Measurements from ENCODE around the gene SYNDIG1.
"Not testable (repeated sequence)": the region's sequence is repeated elsewhere in the genome, so short reads cannot be mapped to it uniquely, and the experiment has no call there.

SYNDIG1 gene

DNA sequence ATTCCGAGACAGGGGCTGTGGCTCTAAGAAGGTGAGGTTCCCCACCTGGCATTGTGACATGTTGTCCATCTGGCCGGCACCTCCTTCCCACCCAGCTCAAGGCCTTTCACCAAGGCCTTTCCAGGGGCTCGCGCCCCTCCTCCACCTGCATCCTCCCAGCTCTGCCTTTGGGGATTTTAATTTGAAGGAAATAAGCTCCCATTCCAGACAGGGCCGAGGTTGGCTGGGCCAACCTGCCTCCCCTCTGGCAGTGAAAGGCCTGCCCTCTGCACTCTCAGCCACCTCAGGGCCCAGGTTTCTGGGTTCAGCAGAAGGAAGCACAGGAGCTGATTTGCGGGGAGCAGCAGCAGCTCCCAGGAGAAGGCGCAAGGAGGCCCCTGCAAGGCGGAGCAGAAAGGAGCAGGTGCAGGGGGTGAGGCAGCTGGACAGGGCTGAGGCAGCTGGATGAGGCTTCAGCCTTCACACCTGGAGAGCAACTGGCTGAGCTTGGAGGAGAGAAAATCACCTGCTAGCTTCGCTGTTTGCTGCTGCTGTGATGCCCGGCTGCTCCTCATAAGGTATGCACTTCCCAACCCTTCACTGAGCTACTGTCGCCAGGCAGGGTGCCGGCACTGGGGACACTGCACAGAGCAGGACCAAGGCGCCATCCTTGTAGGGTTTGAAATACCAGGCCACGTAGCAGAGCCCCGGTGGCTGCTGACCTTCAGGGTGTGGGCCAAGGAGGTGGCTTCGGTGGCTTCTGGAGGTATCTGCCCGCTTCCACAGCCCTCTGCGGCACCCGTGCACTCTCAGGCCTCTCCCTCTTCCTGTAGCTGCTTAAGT is 147.0 kb downstream of the SYNDIG1 start:
- no peak for DNase-seq

DNA sequence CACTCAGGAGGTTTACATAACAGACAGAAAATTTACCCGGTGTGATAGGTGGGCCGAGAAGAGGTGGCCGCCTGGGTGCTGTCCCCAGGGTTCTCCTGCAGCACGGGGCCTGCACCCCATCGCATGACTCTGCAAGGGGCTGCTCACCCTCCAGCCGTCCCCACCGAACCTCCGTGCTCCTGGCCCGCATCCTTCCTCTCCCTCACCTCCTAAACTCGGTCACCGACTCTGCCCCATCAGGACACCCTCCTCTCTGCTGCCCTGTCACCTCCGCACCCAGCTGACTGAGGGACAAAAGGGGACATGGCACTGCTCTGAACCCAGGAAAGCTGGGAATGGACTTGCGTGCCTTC is 147.6 kb downstream of the SYNDIG1 start:
- no peak for DNase-seq

DNA sequence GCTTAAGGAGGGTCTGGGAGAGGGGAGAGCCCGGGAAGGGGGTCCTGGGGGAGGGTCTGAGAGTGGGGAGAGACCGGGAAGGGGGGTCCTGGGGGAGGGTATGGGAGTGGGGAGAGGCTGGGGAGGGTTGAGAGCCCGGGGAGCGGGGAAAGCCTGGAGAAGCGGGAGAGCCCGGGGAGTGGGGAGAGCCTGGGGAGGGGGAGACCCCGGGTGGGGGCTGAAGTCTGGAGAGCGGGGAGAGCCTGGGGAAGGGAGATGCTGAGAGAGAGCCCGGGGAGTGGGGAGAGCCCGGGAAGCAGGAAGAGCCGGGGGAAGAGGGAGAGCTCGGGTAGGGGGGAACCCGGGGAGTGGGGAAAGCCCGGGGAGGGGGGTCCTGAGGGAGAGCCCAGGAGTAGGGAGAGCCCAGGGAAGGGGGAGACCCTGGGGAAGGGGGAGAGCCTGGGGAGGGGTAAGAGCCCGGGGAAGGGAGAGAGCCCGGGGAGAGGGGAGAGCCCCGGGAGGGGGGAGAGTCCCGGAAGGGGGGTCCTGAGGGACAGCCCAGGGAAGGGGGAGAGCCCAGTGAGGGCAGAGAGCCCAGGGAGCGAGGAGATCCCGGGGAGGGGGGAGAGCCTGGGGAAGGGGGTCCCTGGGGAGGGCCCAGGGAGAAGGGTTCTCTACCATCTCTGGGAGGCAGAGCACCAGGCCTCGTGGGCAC is 148.5 kb downstream of the SYNDIG1 start:
- DNase-seq = no peak

DNA sequence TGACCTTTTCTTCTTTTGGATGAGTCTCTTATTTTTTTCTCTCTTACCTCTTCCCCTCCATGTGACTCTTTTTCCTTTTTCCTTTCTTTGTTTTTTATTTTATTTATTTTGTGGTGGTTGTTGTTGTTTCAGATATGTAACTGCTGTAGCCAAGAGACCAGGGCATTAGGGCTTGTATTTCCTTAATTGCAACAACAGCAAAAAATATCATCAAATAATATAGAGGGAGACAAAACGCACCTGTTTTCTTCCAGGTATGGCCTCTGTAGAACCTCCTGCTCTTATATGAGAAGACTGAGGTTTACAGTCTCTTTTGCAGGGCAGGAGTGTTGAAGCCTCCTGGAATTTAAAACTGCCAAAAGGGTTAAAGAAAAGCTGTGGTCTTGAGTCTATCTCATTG is 149.3 kb downstream of the SYNDIG1 start:
- DNase-seq = no peak

DNA sequence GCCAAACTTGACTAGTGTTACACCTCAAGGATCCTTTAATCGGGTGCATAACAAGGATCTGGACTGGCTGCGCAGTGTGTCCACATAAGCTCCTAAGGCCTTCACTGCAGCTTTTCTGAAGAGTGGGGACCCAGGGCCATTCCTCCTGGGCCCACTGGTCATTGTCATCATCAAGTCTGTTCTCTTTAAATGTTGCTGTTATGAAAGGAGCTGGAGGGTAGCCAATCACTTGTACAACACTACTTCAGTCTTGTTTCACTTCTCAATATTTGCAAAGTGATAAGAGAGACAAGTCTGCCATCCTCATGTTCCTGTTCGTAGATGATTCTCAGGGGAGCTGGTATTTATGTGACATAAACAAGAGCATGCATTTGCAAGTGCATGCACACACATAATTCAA is 149.8 kb downstream of the SYNDIG1 start:
- DNase-seq = no peak

DNA sequence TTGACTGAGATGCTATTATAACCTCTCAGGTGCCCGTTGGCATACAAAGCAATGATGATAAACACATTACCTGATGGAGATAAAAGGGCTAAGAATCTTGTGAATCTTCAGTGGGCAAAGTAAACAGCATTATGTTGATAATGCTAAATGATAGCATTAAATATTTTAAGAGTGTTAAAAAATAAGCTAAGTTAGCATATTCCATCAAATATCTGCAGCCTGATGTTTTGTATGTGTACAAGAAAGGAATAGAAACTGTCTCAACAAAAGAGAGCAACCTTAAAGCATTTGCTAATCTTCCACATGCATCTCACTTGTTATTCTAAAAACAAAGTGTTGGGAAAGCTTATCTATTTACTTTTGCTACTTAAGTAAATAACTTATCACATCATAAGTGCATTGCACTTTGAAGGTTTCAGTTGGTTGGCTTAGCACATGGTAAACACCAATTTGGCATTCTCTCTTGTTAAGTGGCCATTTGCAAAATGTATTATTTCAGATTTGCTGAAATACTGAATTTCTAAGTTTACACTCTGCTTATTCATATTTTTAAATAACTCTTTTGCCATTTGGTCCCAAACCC is 151.6 kb downstream of the SYNDIG1 start:
- no peak for DNase-seq

DNA sequence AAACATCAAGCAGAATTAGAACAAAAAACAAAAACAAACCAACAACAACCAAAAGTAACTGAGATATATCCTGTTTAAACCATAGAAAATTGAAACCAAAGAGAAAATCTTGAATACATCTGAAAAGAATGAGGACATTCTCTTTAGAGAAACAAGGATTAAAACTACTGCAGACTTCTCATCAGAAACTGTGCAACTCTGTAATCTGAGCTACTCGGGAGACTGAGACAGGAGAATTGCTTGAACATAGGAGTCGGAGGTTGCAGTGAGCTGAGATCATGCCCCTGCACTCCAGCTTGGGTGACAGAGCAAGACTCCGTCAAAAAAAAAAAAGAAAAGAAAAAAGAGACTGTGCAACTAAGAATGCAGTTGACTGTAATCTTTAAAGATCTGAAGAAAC is 153.4 kb downstream of the SYNDIG1 start:
- DNase-seq = no peak

DNA sequence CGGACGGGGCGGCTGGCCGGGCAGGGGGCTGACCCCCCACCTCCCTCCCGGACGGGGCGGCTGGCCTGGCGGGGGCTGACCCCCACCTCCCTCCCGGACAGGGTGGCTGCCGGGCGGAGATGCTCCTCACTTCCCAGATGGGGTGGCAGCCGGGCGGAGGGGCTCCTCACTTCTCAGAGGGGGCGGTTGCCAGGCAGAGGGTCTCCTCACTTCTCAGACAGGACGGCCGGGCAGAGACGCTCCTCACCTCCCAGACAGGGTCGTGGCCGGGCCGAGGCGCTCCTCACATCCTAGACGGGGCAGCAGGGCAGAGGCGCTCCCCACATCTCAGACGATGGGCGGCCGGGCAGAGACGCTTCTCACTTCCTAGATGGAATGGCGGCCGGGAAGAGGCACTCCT is 156.7 kb downstream of the SYNDIG1 start:
- not testable (repeated sequence) for DNase-seq

DNA sequence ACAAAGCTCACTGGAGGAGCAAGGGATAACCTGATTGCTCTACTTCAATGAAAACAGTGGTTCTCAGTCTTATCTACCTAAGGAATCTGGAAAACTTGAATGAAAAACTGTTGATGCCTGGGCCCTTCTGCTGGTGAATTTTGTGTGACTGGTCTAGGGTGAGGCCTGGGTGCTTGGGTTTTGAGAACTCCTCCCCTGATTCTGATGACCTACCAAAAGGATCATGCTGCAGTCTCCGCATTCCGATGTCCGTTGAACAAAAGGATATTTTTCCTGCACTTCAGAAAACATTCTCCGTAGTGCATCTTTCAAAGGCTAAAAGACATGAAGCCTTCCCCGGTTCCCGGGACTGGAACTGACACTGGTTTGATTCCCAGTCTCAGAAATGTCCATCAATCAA is 157.9 kb downstream of the SYNDIG1 start:
- DNase-seq = no peak

DNA sequence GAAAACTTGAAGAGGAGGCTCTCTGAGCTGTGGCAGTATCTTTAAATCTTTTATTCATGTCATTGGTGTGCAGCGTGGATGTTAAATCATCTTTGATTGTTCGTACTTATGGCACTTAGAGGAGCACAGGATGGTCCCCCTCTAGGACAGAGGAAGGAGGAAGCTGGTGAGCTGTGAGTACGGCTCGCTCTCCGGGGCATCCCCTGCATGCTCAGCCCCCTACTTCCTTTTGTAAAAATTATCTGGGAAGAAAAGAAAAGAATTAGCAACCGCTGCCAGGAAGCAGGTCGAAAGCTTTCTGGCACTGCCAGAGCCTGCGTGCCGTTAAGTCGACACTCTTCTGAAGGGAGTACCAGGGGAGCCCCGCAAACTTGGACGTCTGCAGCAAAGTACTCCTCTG is 158.5 kb downstream of the SYNDIG1 start:
- DNase-seq = no peak

DNA sequence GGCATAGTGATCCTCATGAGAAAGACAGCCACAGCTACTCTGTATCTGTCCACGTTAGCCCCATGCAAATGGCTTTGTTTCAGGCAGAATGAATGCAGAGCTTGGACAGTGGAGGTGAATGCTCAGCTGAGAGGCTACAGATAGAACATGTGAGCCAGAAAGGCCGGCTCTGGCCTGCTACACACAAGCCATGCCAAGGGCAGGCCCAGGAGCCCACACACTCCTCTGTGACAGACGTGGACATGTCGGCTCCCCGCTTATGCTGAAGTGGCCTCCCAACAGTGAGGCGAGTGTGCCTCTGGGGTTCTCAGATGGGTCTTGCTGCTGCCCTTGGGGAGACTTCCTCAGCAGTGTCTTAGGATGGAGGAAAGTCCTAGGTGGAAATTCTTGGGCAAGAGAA is 159.6 kb downstream of the SYNDIG1 start:
- no peak for DNase-seq

DNA sequence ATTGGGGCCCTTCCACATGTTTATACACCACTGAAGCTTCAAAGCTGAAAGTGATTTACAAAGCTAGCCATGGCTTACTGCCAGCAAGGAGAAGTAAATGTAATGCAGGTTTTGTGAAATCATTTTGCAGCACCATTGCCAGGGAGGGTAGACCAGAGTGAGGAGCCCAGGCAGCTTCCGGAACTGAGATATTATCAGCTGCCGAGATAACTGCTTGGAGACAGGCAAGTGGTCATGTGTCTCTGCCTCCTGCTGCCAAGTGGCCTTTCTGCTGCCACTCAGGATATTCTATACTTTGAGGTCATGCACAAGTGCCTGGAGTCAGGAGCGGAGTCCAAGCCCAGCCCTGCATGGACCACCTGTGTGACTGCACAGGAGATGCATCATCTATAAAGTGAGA is 160.2 kb downstream of the SYNDIG1 start:
- no peak for DNase-seq

DNA sequence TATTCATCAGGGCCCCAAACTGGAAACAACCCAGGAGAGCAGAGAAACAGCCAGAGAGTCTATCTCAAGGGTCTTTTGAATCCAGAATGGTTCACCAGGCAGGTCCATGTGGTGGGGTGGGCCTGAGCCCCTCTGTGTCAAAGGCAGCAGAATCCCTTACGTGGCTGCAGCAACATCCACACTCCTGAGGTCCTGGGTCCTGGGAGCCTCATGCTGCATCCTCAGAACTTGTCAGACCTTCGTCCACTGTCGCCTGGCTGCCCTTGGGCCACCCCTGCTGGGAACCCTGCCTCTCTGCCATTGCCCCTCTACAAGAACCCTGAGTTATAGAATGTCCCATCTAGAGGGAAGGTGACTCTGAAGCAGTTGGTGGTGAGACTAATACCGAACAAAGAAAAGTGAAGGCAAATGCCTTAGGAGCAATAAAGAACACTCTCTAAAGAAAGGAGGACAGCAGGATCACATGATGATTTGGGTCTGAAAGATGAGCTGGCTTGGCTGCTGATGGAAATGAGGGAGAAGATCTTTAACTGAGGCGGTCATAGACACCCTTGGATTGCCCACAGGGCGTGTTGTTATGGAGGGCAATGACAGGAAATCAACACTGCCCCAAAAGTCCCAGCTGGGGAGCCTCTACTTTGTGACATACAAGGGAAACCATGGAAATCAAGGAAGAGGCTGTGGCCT is 161.2 kb downstream of the SYNDIG1 start:
- DNase-seq = no peak

DNA sequence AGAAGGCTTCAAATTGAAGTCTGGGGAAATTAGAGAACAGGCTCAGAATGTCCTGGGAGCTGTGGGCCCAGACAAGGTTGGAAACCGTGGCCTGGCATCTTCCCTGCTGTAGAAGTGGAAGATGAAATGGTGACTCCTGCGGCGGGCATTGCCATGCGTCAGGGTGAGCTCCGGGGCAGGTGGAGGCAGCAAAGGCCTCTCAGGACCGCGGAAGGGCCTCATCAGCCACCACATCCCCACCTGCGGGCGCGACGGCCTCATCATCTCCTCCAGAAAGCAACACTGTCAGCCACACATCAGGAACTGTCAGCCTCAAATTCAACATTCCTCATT is 161.7 kb downstream of the SYNDIG1 start:
- no peak for DNase-seq

DNA sequence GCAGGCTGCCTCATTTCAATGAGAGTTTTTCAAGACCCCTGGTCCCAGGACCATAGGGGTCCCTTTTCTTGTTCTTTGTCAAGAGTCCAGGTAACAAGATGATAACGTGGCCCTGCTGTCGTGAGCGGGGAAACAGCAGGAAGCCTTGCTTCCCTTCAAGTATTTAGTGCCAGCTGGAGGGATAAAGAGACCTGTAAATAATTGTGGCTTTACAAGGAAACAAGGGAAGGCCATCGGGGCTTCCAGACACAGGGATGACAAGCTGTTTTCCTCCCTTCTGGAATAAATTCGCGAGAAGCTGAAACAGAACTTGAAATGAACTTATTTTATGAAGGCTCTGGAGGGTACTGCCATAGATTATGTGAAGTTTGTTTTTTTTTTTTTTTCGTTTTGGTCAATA is 163.2 kb downstream of the SYNDIG1 start:
- no peak for DNase-seq

DNA sequence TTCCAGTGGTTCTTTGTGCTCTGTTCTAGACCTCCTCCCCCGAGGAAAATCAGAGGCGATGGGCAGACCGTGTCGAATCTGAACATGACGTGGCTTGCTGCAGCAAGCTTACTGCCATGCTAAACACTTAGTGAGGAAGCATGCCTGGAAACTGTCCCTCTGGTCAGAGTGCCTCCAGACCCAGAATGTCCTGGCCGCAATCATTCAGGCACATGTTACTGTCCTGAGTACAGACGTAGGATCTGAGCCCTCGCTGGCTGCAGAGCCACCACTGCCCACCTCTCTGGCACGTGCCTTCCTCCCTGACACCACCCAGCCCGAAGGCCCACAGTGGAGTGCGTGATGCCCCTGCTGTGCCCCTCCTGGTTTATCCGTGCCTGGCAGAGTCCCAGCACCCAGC is 163.6 kb downstream of the SYNDIG1 start:
- no peak for DNase-seq

DNA sequence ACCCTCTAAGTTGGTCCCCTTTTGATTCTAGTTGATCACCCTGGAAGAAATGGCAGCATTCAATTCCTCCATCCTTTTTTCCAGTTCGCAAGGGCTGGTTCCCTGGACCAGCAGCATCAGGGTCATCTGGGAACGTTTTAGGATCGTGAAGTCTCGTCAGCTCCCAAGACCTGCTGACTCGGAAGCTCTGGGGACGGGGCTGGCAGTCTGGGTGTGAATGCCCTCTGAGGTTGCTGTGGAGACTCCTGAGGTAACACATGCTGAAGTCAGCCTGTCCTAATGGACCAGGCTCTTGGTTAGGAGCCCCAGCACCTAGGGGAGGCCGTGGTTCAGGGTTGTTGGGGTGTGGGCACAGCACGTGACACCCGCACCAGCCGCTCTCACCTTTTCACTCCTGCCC is 164.1 kb downstream of the SYNDIG1 start:
- DNase-seq = no peak

DNA sequence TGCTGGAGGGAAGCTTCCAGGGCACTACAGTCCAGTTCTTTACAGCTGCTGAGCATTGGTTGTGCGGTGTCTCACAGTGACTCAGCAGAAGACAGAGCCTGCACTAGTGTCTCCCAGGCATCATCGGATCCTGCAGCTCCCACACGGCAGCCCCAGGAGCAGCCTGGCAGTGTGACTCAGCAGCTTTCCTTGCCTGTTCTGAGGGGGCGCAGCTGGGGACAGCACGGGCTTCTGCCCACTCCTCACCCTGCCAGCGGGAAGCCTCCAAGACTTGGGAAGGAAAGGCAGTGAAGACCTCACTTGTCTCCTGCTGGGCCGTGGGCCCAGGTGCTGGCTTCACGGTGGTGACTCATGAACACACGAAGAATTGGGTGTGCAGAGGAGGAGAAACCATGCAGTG is 165.4 kb downstream of the SYNDIG1 start:
- DNase-seq = no peak

DNA sequence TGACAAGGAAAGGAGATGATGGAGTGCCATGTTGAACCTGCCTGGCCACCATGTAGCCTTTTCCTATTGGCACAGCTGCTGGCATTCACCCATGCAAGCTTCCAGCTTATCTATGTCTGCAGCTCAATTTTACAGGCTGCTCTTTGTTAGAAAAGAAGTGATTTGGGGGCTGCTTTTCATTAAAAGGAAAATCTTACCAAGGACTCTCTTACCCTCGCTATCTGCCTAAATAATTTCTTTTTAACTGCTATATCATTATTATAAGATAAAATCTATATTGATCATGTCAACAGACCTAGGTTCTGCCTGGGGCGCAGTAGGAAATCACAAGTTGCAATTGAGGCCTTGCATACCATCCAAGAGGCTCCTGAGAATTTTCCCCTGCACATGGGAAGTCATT is 167.2 kb downstream of the SYNDIG1 start:
- no peak for DNase-seq

DNA sequence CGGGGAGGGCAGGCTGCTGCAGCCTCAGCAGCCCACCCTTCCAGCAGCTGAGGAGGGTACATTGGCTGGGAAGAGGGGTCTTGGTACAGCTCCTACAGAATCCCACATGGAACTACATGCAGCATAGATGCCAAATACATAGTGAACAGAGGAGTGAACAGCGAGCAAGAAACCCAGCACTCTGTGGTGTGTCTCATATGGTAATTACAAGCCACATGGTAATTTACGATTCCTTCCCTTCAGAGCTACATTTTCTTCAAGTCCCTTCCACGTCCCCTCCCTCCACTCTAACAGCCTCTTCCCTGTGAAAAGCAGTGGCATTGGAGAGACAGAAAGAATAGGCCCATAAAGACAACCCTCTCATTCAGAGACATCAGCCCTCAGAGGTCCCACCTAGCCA is 167.7 kb downstream of the SYNDIG1 start:
- DNase-seq = no peak

DNA sequence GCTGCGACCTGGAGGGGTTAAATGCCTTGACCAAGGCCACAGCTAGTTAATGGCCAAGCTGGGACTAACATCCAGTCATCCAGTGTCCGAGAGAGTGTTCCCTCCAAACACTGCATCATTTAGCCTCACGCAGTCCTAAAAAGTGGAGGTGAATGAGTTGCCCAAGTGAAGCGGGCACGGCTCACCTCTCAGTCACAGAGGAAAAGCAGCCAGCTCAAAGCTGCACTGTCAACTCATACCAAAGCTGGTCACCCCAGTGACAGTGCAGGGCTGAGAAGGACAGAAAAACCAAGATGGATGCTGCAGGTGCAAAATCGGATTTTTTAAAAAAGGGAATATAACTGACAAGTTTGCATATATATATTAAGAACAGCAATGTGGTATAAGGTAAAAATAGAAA is 168.5 kb downstream of the SYNDIG1 start:
- no peak for DNase-seq

DNA sequence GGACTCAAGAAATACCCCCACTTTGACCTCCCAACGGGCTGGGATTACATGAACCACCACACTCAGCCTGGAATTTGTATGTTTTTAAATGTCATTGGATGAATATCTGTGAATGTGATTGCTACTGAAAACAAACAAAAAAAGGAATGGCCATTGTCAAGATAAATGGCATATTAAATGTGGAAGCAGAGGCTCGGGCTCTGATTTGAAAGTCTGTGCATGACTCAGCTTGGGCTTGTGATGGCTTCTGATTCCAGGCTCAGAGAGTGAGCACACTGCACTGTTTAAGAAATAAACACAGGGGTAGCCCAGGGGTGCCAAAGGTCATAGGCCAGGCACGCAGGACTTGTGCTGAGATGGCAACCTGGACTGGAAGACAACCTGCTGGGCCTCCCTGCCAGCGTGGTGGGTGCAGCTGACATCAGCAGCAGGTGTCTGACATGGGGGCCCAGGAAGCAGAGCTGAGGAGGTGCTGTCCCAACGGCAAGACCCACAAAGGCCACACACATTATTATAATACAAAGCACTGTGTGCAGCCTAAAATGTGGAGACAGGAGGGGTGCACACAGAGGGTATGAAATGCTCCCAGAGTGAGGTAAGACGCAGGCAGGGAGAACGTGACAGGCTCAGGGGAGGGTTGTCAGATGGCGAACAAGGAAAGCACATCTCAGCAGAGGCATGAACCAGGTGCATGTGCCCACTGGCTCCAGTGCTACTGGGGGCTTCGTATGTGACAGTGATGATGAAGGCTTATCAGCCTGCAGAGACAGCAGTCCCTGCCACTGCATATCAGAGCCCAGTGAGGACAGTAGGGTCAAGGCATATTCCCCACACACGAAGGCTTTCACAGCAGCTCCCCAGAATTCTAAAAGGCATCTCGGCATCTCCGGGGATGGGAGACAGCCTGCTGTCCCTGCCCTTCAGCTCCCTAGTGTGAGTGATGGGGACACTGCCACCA is 169.4 kb downstream of the SYNDIG1 start:
- DNase-seq = no peak

DNA sequence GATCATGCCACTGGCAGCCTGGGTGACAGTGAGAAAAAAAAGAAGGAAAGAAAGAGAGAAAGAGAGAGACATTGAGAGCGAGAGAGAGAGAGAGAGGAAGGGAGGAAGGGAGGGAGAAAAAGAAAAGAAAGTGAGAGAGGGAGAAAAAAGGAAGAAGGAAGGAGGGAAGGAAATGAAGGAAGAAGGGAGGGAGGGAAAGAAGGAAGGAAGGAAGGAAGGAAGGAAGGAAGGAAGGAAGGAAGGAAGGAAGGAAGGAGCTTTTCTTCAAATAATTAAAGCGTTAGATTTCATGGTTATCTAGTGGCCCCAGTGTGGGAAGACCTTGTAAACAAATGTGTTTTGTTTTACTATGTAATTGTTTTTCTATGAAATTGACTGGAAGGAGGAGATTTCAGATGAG is 170.8 kb downstream of the SYNDIG1 start:
- DNase-seq = no peak
